GM12878 (cell line): Measurements from ENCODE around the gene RABEP2. TPM values are rescaled to one million over a fixed set of nuclear protein-coding genes. Genes with fewer than 3 reads are reported as not detected.

ENCODE experiments used
- ATAC-seq: fragments of 200-7000 bp; cut with Tn5 transposase; 3 replicates; pipeline ENCODE4 v1.9.1; 2020; ENCODE audit warnings: mild to moderate bottlenecking, moderate library complexity
- BruUV-seq: library from RNA; stranded (reverse); fragments of 400-500 nt; replicated peaks from 2 replicates; lab custom pipeline; 2021; lab: Mats Ljungman, UMichigan
- CTCF ChIA-PET: fragments of 300-600 bp; sonication (Branson Sonifier 250); formaldehyde crosslinking; extraction: SDS; loops from one replicate; lab custom pipeline; 2021; ENCODE audit warnings: inconsistent platforms; lab: Yijun Ruan, JAX
- POLR2A ChIA-PET: fragments of 350-600 bp; formaldehyde crosslinking; extraction: SDS; loops from one replicate; lab custom pipeline; 2021; ENCODE audit warnings: inconsistent platforms; lab: Charles Lee
- RAD21 ChIA-PET: fragments of 300-600 bp; sonication (Branson Sonifier 250); formaldehyde crosslinking; loops from one replicate; lab custom pipeline; 2023; ENCODE audit warnings: antibody characterized with exemption; ENCODE audit not compliant: unreplicated experiment; lab: Charles Lee
- SMC1A ChIA-PET: fragments of 300-600 bp; sonication (Branson Sonifier 250); formaldehyde crosslinking; loops from one replicate; lab custom pipeline; 2023; ENCODE audit not compliant: unreplicated experiment, uncharacterized antibody; lab: Charles Lee
- DNase-seq: peaks from one replicate; pipeline ENCODE4 v3.0.0-alpha.2; 2011; ENCODE audit warnings: low read depth, low spot score
- FAIRE-seq: peaks from 3 replicates; lab custom pipeline; 2011; peaks lifted over from hg19 to GRCh38; lab: Jason Lieb, UNC
- H2AFZ ChIP-seq: 2 replicates; pipeline ENCODE4 v1.6.0; 2011; ENCODE audit warnings: low read depth, low read length, control low read depth; ENCODE audit not compliant: control insufficient read depth
- H3K27ac ChIP-seq: 2 replicates; pipeline ENCODE4 v1.5.1; 2011; ENCODE audit warnings: control low read depth; ENCODE audit not compliant: control insufficient read depth, insufficient read depth
- H3K27me3 ChIP-seq, 2 experiments: replicated peaks in 1 of 2; 2 replicates each; pipeline versions ENCODE4 v1.6.0 to v1.6.1; 2011; ENCODE audit warnings: low read length in 1 of 2; ENCODE audit not compliant: control insufficient read depth in 2 of 2, insufficient read depth in 2 of 2
- H3K36me3 ChIP-seq, 2 experiments: 2 replicates each; pipeline ENCODE4 v1.5.1; 2011; ENCODE audit warnings: low read length in 1 of 2; ENCODE audit not compliant: control insufficient read depth in 2 of 2, insufficient read depth in 2 of 2
- H3K4me1 ChIP-seq: 2 replicates; pipeline ENCODE4 v1.6.1; 2011; ENCODE audit warnings: mild to moderate bottlenecking, low read length, moderate library complexity, mixed read lengths; ENCODE audit not compliant: control insufficient read depth, insufficient read depth
- H3K4me2 ChIP-seq: 2 replicates; pipeline ENCODE4 v1.6.0; 2011; ENCODE audit warnings: control low read depth; ENCODE audit not compliant: control insufficient read depth, insufficient read depth
- H3K4me3 ChIP-seq: fragments of 200-600 bp; sonication (generic); 2 replicates; pipeline ENCODE4 v1.5.1; 2016
- H3K79me2 ChIP-seq: 2 replicates; pipeline ENCODE4 v1.6.0; 2011; ENCODE audit warnings: low read length; ENCODE audit not compliant: control insufficient read depth, insufficient read depth
- H3K9ac ChIP-seq: 2 replicates; pipeline ENCODE4 v1.8.0; 2011; ENCODE audit warnings: low read length, control low read depth, mixed read lengths; ENCODE audit not compliant: control insufficient read depth, insufficient read depth
- H3K9me3 ChIP-seq: replicated peaks from 3 replicates; pipeline ENCODE4 v1.5.1; 2011; ENCODE audit warnings: mild to moderate bottlenecking, low read length; ENCODE audit not compliant: control insufficient read depth, insufficient read depth
- H4K20me1 ChIP-seq: 2 replicates; pipeline ENCODE4 v1.6.0; 2011; ENCODE audit not compliant: control insufficient read depth, insufficient read depth
- ATF2 ChIP-seq: IDR thresholded peaks from 2 replicates; pipeline ENCODE4 v1.6.1; 2012; ENCODE audit warnings: low read length, inconsistent platforms
- CEBPB ChIP-seq, 2 experiments: fragments of 150-350 bp in 1 of 2; IDR thresholded peaks; 2 replicates each; pipeline ENCODE4 v1.6.1; 2012 to 2014; ENCODE audit warnings: low read depth in 2 of 2, low read length in 2 of 2, borderline replicate concordance in 1 of 2, inconsistent platforms in 1 of 2
- ESRRA ChIP-seq: IDR thresholded peaks from 2 replicates; pipeline ENCODE4 v1.6.1; 2012; ENCODE audit warnings: mild to moderate bottlenecking, low read length, improper control_type of control experiment
- FOXM1 ChIP-seq: IDR thresholded peaks from 2 replicates; pipeline ENCODE4 v1.6.1; 2012; ENCODE audit warnings: low read depth, mild to moderate bottlenecking, inconsistent platforms, low read length, moderate library complexity
- GATAD2B ChIP-seq: fragments of 450-650 bp; conservative IDR thresholded peaks from 2 replicates; pipeline ENCODE4 v1.6.1; 2017; ENCODE audit warnings: low read depth, mild to moderate bottlenecking, moderate library complexity
- HCFC1 ChIP-seq: fragments of 150-350 bp; IDR thresholded peaks from 2 replicates; pipeline ENCODE4 v1.6.1; 2014; ENCODE audit warnings: low read length
- MYC ChIP-seq: IDR thresholded peaks from 2 replicates; pipeline ENCODE4 v1.6.1; 2011; ENCODE audit warnings: mild to moderate bottlenecking, low read length, moderate library complexity, inconsistent platforms; ENCODE audit not compliant: insufficient read depth, insufficient replicate concordance, insufficient read length, severe bottlenecking
- POLR2A ChIP-seq: IDR thresholded peaks from 2 replicates; pipeline ENCODE4 v1.6.1; 2011; ENCODE audit warnings: low read depth, mild to moderate bottlenecking, low read length
- REST ChIP-seq: IDR thresholded peaks from 2 replicates; pipeline ENCODE4 v1.6.1; 2012; ENCODE audit warnings: mild to moderate bottlenecking, low read depth, low read length
- SMAD1 ChIP-seq: fragments of 450-650 bp; IDR thresholded peaks from 2 replicates; pipeline ENCODE4 v1.6.1; 2018; ENCODE audit warnings: mild to moderate bottlenecking, low read depth; ENCODE audit not compliant: partially characterized antibody
- SMAD5 ChIP-seq: IDR thresholded peaks from 2 replicates; pipeline ENCODE4 v1.6.1; 2016; ENCODE audit warnings: antibody characterized with exemption, low read depth
- TCF12 ChIP-seq: IDR thresholded peaks from 2 replicates; pipeline ENCODE4 v1.6.1; 2011; ENCODE audit warnings: low read depth, mild to moderate bottlenecking, low read length
- TCF7 ChIP-seq: IDR thresholded peaks from 2 replicates; pipeline ENCODE4 v1.6.1; 2014; ENCODE audit warnings: antibody characterized with exemption, borderline replicate concordance
- ZBED1 ChIP-seq: IDR thresholded peaks from 2 replicates; pipeline ENCODE4 v1.6.1; 2016; ENCODE audit warnings: borderline replicate concordance
- ZNF207 ChIP-seq: fragments of 450-650 bp; IDR thresholded peaks from 2 replicates; pipeline ENCODE4 v1.6.1; 2014; ENCODE audit warnings: antibody characterized with exemption, mild to moderate bottlenecking, borderline replicate concordance
- ZNF24 ChIP-seq: fragments of 450-650 bp; IDR thresholded peaks from 2 replicates; pipeline ENCODE4 v1.6.1; 2017; ENCODE audit warnings: antibody characterized with exemption, mild to moderate bottlenecking
- ZSCAN29 ChIP-seq: fragments of 450-650 bp; IDR thresholded peaks from 2 replicates; pipeline ENCODE4 v1.6.1; 2017; ENCODE audit warnings: mild to moderate bottlenecking, moderate library complexity
- WGBS: methylation state at CpG from one replicate; pipeline ENCODE4 v1.1.6; 2016; ENCODE audit warnings: low lambda C conversion rate; ENCODE audit not compliant: insufficient replicate concordance, insufficient coverage; ENCODE audit errors: missing lambda C conversion rate; 5-methylcytosine and 5-hydroxymethylcytosine counted together
- in situ Hi-C: fragments of 300-500 bp; cut with MboI; formaldehyde crosslinking; loops from 9 replicates; pipeline ENCODE4 v1.14.3; 2018; ENCODE audit warnings: mixed read lengths
- intact Hi-C: fragments of 100-400 bp; cut with micrococcal nuclease; formaldehyde crosslinking; loops from one replicate; pipeline ENCODE4 v1.14.2; 2022; ENCODE audit not compliant: unreplicated experiment
- polyA plus RNA-seq, 11 experiments: library from polyadenylated mRNA; depleted of rRNA in 4 of 11; unstranded in 6 of 11; stranded (reverse) in 5 of 11; fragments of >200 nt; fragmentation: Nextera tagmentation in 4 of 11; fragmentation: Illumina TruSeq in 1 of 11; extraction: Ambion mirVana in 4 of 11; extraction: Trizol in 1 of 11; gene quantifications; 1 replicate in 1 of 11; 2 replicates in 10 of 11; pipeline versions ENCODE4 v1.2.1 to v1.2.3, GENCODE V29; 2011 to 2016; ENCODE audit warnings: inconsistent platforms in 2 of 11, missing spikeins in 2 of 11, low read depth in 1 of 11
- total RNA-seq, 4 experiments: library from RNA; depleted of rRNA in 3 of 4; stranded (reverse); fragments of >200 nt in 3 of 4; fragmentation: Illumina TruSeq in 1 of 4; extraction: Trizol in 1 of 4; gene quantifications; 2 replicates each; pipeline versions ENCODE4 v1.2.1 to v1.2.3, GENCODE V29; 2013 to 2021
- TF ChIP-seq, protein P1 (sequence below): fragments of 150-350 bp; IDR thresholded peaks from 2 replicates; pipeline ENCODE4 v1.6.1; 2014; ENCODE audit warnings: mild to moderate bottlenecking, low read depth, low read length

Gene RABEP2
- total and polyA plus RNA-seq, 10 of the 15 experiments (the other 5 are each of a cell fraction or from before 2014, with no cell fraction given) = 0.47 to 33.2 (median 18.6) TPM

GRCh38 chr16:28974437-28975157 is 49.6 kb upstream of the RABEP2 start, which contains the start of gene SPNS1:
TSS of gene SPNS1 (plus strand) at chr16:28974778. CDS start at chr16:28975152, 374 bp downstream.
- ATAC-seq = peak; percentile 97
- H3K9me3 ChIP-seq = no peaks in the 10 kb centered on the region
- CTCF ChIA-PET = interaction anchor here (0.6 to 2.5 kb wide), 7 partner anchors 8 to 251 kb away, joined by 3 to 12 read pairs (median 5); no protein-coding TSS in a partner anchor
- H3K4me1 ChIP-seq = peaks cover 4% of the 10 kb centered on the region
- no peaks in the 10 kb centered on the region for H4K20me1 ChIP-seq
- DNase-seq = peak; percentile 74
- FAIRE-seq = peak; percentile 90
- 1% methylated on average over 51 of the region's 60 CpGs for WGBS
- POLR2A ChIA-PET = interaction anchor here (0.5 to 1.4 kb wide), 5 partner anchors 10 to 117 kb away, joined by 3 to 8 read pairs (median 3); partner anchors contain the start of genes LAT and NFATC2IP
- in situ Hi-C loops (no loop called here), intact Hi-C loops (no loop called here)
- SMC1A ChIA-PET = interaction anchor here (0.9 to 2.0 kb wide), 7 partner anchors 9 to 153 kb away, joined by 3 to 5 read pairs (median 3); no protein-coding TSS in a partner anchor
- RAD21 ChIA-PET = interaction anchor here (0.9 to 1.9 kb wide), 4 partner anchors 11 to 100 kb away, joined by 3 to 10 read pairs (median 5); partner anchors contain the start of gene LAT
- H3K4me3 ChIP-seq = peak within 1 kb of the TSS; percentile 92
- no TSS peak for BruUV-seq
- H3K9ac ChIP-seq = peak within 1 kb of the TSS; percentile 87
- H3K27me3 ChIP-seq = no peaks in the 10 kb centered on the region
- H3K27ac ChIP-seq = peak within 1 kb of the TSS; percentile 58
- H3K4me2 ChIP-seq = peak within 1 kb of the TSS; percentile 96
- H3K36me3 ChIP-seq = no peaks in the 10 kb centered on the region; a peak in 2 of 4 replicates
- peak within 1 kb of the TSS; percentile 87 for H2AFZ ChIP-seq
- H3K79me2 ChIP-seq = peaks cover 8% of the 10 kb centered on the region
- no peak for TF ChIP-seq ESRRA
- no peak for TF ChIP-seq ZSCAN29
- TF ChIP-seq HCFC1 = peak; percentile 86
- TF ChIP-seq ZNF24 = 0 out of 2 replicates have a peak, but pooled peaks have one; percentile 23
- TF ChIP-seq POLR2A = peak; percentile 92
- peak; percentile 58; the same call in 1 of the 2 replicates for TF ChIP-seq ZNF207
- peak; percentile 72 for TF ChIP-seq MYC
- TF ChIP-seq TCF12 = peak; percentile 66
- TF ChIP-seq CEBPB (IDR thresholded peaks at IDR 0.05; ENCODE audit: borderline replicate concordance in 1 of 2, low read depth in 2 of 2, low read length in 2 of 2) = no peak
- 0 out of 2 replicates have a peak, but pooled peaks have one; percentile 61 for TF ChIP-seq GATAD2B
- TF ChIP-seq ATF2 = no peak
- no peak for TF ChIP-seq FOXM1
- TF ChIP-seq, protein P1, sequence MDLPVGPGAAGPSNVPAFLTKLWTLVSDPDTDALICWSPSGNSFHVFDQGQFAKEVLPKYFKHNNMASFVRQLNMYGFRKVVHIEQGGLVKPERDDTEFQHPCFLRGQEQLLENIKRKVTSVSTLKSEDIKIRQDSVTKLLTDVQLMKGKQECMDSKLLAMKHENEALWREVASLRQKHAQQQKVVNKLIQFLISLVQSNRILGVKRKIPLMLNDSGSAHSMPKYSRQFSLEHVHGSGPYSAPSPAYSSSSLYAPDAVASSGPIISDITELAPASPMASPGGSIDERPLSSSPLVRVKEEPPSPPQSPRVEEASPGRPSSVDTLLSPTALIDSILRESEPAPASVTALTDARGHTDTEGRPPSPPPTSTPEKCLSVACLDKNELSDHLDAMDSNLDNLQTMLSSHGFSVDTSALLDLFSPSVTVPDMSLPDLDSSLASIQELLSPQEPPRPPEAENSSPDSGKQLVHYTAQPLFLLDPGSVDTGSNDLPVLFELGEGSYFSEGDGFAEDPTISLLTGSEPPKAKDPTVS = no peak
- peak; percentile 55; the same call in 1 of the 2 replicates for TF ChIP-seq REST
- no peak for TF ChIP-seq ZBED1
- 0 out of 2 replicates have a peak, but pooled peaks have one; percentile 37 for TF ChIP-seq SMAD5
- TF ChIP-seq SMAD1 = no peak
- no peak for TF ChIP-seq TCF7
